ENCODE measurements around the gene SORCS1. TPM values are rescaled to one million over a fixed set of nuclear protein-coding genes. Genes with fewer than 3 reads are reported as not detected.

Gene SORCS1
- total RNA-seq, 2 experiments from 2014 or later: not detected

DNA sequence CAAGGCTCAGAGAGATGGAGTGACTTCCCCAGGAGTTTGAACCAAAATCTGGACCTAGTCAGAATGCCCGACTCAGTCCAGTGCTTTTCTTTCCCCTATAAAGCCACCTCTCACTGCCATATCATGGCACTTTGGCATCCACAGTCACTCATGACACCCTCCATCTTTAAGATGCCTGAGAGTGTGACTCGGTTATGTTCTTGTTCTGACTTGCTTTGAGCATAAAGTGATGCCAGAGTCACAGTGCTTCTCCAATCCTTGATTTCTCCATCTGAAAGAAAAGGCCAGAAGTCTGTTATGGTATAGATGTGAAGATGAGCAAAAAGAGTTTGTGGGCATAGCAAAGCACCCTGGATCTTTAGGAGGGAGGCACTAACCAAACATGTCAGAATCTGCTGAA is 538.1 kb downstream of the SORCS1 start:
- no peak for DNase-seq
- TF ChIP-seq CTCF (IDR thresholded peaks at IDR 0.05): no peak
- Histone ChIP-seq H3K36me3 (ENCODE audit: insufficient read depth, low read length) (no peaks in the 10 kb centered on the region), H3K27me3 (ENCODE audit: control insufficient read depth in 1 of 2, insufficient read depth in 2 of 2, low read length in 2 of 2) (no peaks in the 10 kb centered on the region), H3K27ac (ENCODE audit: low read depth in 1 of 2, low read length in 2 of 2) (no peak overlapping the region), H3K4me1 (ENCODE audit: insufficient read depth, low read length) (no peaks in the 10 kb centered on the region), H3K9me3 (ENCODE audit: control insufficient read depth in 1 of 2, insufficient read depth in 1 of 2, low read length in 2 of 2) (no peaks in the 10 kb centered on the region), H3K4me3 (ENCODE audit: low read length) (no peak overlapping the region)
- H3K9me3 Mint-ChIP-seq: no peaks in the 10 kb centered on the region
- no peaks in the 10 kb centered on the region for H3K27me3 Mint-ChIP-seq
- H3K27ac Mint-ChIP-seq: no peak overlapping the region
- POLR2A ChIA-PET: no interaction called here
- H3K4me3 Mint-ChIP-seq: no peak overlapping the region
- CTCF ChIA-PET: no interaction called here
- intact Hi-C loops (cut with DNase I, micrococcal nuclease): no loop called here
- H3K36me3 Mint-ChIP-seq (ENCODE audit: low read depth): no peaks in the 10 kb centered on the region
- ATAC-seq (ENCODE audit: poor library complexity): no peak
- H3K4me1 Mint-ChIP-seq (ENCODE audit: low read depth): no peaks in the 10 kb centered on the region

- ChIA-PET POLR2A (no interaction called here), CTCF (interaction anchor here (0.7 kb wide), 1 partner anchor 311 kb away, joined by 3 read pairs; no protein-coding TSS in a partner anchor)
- no peak overlapping the region for H3K4me3 Mint-ChIP-seq
- Histone ChIP-seq H3K27me3 (ENCODE audit: control insufficient read depth in 1 of 2, insufficient read depth in 2 of 2, low read length in 2 of 2) (no peaks in the 10 kb centered on the region), H3K27ac (ENCODE audit: low read depth in 1 of 2, low read length in 2 of 2) (no peak overlapping the region), H3K4me1 (ENCODE audit: insufficient read depth, low read length) (no peaks in the 10 kb centered on the region), H3K36me3 (ENCODE audit: insufficient read depth, low read length) (no peaks in the 10 kb centered on the region), H3K9me3 (ENCODE audit: control insufficient read depth in 1 of 2, insufficient read depth in 1 of 2, low read length in 2 of 2) (no peaks in the 10 kb centered on the region), H3K4me3 (ENCODE audit: low read length) (no peak overlapping the region)
- TF ChIP-seq CTCF (IDR thresholded peaks at IDR 0.05): no peak
- no peak overlapping the region for H3K27ac Mint-ChIP-seq
- no peaks in the 10 kb centered on the region for H3K9me3 Mint-ChIP-seq
- H3K4me1 Mint-ChIP-seq (ENCODE audit: low read depth): no peaks in the 10 kb centered on the region
- intact Hi-C loops (cut with DNase I, micrococcal nuclease): no loop called here
- H3K27me3 Mint-ChIP-seq: no peaks in the 10 kb centered on the region
- ATAC-seq (ENCODE audit: poor library complexity): no peak
- no peaks in the 10 kb centered on the region for H3K36me3 Mint-ChIP-seq (ENCODE audit: low read depth)
- DNase-seq: no peak
These were observed 538.8 kb downstream of the SORCS1 start for GRCh38 chr10:106625751-106626150.

DNA sequence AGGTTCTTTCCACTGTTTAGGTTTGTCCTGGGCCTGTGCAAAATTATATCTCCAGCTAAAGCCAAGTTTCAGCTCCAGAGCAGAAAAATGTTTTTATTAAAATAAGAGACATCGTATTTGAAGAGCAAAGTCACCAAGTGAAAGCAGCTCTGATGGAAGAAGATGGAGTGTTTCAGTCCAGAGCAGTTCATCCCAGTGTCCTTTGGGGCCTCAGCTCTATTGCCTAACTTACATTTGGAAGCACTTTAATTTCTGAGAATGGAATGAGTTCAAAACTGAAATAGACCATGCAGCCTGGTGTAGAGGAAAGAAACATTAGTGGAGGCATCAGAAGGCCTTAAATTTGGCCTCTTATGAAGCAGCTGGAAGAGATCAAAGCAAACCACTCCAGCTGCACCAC is 545.2 kb downstream of the SORCS1 start:
- no peak overlapping the region for H3K27ac ChIP-seq (ENCODE audit: low read depth in 1 of 2, low read length in 2 of 2)

More for the DNA sequence above, 545.2 kb downstream of the SORCS1 start:
- Histone ChIP-seq H3K36me3 (ENCODE audit: insufficient read depth, low read length) (no peaks in the 10 kb centered on the region), H3K4me3 (ENCODE audit: low read length) (no peak overlapping the region), H3K9me3 (ENCODE audit: control insufficient read depth in 1 of 2, insufficient read depth in 1 of 2, low read length in 2 of 2) (no peaks in the 10 kb centered on the region), H3K27me3 (ENCODE audit: control insufficient read depth in 1 of 2, insufficient read depth in 2 of 2, low read length in 2 of 2) (no peaks in the 10 kb centered on the region), H3K4me1 (ENCODE audit: insufficient read depth, low read length) (no peaks in the 10 kb centered on the region)
- DNase-seq (no peak), ATAC-seq (ENCODE audit: poor library complexity) (no peak)
- Mint-ChIP-seq H3K4me1 (ENCODE audit: low read depth) (no peaks in the 10 kb centered on the region), H3K9me3 (peaks cover 4% of the 10 kb centered on the region), H3K4me3 (no peak overlapping the region), H3K36me3 (ENCODE audit: low read depth) (no peaks in the 10 kb centered on the region), H3K27ac (no peak overlapping the region), H3K27me3 (no peaks in the 10 kb centered on the region)
- ChIA-PET POLR2A (no interaction called here), CTCF (no interaction called here)
- intact Hi-C loops (cut with DNase I, micrococcal nuclease): no loop called here
- no peak for TF ChIP-seq CTCF (IDR thresholded peaks at IDR 0.05)

Data from CD4-positive, alpha-beta T cell (primary cell).